Measurements from ENCODE around the gene SYNE3.
A peak's percentile ranks its signal among the peaks of the same experiment; 100 is the strongest.

The SYNE3 gene

DNA sequence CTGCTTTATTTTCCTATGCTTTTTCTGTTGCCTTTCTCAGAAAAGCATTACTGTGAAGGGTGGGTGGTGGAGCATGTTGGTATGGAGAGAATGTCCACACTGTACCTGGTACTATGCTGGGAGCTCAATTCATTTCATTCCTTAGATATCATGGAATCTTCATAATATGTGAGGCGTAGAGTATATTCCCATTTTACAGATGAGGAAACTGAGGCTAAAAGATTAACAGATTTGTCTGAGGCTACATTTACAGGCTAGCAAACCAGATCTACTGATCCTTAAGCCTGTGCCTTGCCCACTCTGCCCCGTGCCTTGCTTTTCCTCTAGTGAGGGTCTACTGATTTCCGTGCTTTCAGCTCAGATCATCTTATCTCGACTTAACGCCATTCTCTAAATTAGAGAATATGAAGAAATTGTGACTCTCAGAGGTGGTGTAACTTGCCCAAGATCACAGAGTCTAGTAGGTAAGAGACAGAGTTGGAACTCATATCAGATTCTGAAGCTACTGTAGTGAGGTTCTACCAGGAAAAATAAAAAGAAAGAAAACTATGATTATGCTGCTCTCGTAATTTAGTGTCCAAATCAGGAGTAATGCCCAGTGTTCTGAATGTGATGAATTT lies 23.9 kb upstream of the SYNE3 start:
- no peak for DNase-seq

- DNase-seq: no peak
Measured at GRCh38 chr14:95538801-95539509, 22.5 kb upstream of the SYNE3 start.

- DNase-seq: no peak
Measured at GRCh38 chr14:95537298-95538089, 21.0 kb upstream of the SYNE3 start.

GRCh38 chr14:95536671-95537070 lies 20.2 kb upstream of the SYNE3 start:
- no peak for DNase-seq

GRCh38 chr14:95536036-95536593 lies 19.7 kb upstream of the SYNE3 start:
- no peak for DNase-seq

DNA sequence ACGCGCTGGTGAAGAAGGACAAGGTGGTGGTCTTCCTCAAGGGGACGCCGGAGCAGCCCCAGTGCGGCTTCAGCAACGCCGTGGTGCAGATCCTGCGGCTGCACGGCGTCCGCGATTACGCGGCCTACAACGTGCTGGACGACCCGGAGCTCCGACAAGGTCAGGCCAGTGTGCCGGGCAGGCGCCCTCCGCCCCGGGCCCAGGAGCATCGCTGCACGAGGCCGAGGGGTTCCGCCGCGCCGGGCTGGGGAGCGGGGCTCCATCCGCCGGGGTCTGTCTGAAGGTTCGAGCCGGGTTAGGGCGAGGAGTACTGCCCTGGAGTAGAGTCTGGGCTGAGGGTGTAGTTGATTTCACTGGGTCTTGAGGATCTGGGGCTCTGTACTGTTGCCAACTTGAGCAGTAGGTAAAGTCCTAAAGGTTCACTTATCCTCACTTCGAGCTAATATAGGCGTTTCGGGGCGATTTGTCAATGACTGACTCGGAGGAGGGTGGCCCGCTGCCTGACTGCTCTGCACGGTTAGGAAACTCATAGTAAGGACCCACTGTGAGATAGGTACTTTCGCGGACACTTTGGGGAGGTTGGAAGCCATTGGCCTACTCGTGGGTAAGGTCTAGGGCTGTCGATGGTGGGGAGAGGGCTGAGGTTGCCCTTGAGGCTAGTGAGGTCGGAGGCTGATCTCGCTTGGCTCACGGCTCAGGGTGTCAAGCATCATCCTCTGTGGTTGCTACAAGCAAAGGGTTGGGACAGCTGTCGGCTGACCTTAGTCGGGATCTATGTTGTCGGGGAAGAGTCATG lies 19.0 kb upstream of the SYNE3 start:
- DNase-seq: no peak

GRCh38 chr14:95534299-95535225 lies 18.1 kb upstream of the SYNE3 start, which contains the start of gene GLRX5:
TSS of gene GLRX5 (plus strand) at chr14:95535050. CDS start at chr14:95535090, 40 bp downstream.
- peak; percentile 97 for DNase-seq

DNA sequence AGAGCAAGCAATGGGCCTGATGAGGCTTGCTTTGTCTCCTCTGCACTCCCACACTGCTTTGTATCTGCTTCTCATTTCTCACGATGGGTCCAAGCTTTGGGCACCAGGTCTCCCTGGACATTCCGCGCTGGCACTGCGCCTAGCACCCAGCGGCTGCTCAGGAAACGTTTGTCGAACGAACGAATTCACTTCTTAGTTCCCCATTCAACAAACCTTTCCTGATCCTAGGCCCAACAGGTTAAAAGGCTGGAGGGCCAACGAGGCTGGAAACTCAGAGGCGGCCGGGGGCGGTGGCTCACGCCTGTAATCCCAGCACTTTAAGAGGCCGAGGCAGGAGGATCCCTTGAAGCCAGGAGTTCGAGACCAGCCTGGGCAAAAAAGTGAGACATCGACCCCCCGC lies 17.4 kb upstream of the SYNE3 start:
- DNase-seq: peak; percentile 35

GRCh38 chr14:95533391-95533821 lies 17.0 kb upstream of the SYNE3 start:
- DNase-seq: peak; percentile 45

DNA sequence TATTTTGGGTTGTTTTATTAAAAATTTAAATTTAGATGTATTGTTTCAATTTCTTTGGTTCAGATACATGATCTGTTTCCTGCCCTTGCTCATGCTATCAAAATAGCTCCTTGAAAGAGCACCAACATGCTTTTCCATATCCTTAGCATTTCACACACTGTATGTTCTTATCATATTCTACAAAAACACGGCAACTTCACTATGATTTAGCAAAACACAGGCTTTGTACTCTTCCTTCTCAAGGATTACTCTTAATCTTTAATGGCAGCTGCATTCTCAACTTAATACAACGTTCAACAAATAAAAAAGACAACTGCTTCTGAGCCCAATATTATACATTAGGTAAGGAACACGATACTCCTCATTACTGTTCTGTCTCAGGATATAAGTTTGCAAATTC lies 15.5 kb upstream of the SYNE3 start:
- DNase-seq: no peak

DNA sequence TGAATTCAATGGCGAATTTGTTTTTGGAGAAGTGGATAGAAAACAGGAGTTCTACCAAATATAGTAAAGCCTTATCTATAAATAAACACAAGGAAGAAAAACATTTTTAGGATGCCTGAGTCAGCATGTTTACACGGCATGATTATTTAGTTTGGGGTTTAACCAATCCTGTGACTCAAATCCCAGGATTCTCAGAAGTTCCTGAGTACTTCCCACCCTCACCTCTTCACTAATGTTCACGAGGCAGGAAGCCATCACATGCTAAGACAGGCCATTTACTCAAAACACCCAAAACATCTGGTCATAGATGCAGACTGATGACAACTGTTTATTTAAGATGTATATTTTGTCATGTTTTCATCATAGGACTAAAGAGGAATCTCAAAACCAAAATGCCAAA lies 15.0 kb upstream of the SYNE3 start:
- no peak for DNase-seq

GRCh38 chr14:95530473-95531276 lies 14.2 kb upstream of the SYNE3 start:
- DNase-seq: no peak

DNA sequence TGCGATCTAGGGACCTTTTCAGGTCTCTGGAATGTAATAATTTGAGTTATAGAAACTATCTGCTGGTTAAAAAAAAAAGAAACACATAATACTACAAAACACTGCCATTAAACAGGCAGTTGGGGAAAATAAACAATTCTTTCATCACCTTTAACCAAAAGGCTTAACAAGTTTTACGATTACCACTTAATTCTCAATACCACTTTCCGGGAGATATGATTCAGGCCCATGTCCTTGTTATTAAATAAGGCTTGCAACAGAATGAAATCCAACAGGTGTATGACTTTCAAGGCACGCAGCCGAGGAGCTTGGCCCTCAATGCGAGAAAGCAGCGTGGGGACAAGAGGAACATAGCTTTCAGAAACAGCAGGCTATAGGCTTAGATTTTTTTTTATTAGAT lies 12.8 kb upstream of the SYNE3 start:
- DNase-seq: no peak

DNA sequence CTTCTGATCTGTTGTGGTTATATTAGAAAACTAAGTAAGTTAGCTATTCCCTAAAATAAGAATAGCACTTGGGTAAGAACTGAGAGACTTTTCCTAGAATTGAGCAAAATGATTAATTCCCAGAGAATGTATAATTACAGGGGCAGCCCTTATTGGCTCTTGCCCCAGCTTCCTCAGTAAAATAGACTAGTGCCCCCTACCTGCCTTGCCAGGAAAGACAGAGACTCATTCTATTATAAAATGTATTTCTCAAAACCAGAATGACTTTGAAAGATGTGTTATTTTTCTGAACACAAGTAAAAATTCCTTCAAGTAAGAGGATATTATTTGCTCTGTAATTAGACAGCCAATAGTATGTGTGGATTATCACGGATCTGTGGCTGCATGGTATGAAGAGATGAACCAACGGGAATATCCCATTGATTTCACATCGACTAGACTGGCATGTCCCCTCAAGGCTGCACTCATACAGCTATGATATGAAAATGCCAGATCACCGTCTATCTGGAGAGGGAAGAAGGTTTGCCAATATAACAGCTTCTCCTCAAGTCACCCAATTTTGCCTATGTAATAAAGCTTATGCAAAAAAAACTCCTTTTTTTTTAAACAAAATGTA lies 11.0 kb upstream of the SYNE3 start:
- DNase-seq: peak; percentile 56

DNA sequence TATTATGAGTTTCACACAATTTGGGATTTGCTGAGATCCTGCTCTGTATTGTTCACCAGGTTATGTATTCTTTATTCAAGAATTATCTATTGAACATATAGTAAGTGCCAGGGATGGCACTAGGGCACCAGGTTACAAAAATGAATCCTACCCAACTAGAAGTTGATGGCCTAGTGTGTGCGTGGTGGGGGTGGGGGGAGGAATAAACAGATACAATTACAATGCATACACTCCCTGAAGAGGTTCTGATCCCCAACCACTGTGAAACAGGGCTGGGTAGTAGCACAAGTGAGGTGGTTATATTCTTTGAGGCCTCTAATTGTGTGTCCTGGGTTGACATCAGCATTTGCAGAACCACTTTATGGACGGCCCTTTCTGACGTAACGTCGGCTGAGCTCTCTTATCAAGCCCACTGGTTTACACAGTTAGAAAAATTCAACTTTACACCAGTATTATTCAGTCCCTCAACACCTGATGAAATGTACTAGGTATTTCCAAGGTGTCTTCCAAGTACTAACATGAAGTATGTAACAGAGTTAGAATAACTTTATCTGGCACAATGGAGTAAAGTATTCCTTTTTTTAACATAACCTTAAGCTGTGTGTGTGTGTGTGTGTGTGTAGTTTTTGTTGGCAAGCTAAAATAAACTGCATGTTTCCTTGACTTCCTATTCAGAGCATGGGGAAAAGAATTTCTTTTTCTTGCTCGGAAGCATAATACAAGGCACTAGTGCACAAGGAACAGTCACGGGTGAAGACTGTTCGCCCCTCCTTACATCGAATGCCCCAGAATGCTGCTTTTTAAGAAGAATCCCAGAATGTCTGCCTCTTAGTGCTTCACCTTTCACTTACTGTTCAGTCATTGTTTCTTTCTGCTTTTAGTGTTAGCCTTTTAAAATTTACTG lies 10.3 kb upstream of the SYNE3 start:
- no peak for DNase-seq

DNA sequence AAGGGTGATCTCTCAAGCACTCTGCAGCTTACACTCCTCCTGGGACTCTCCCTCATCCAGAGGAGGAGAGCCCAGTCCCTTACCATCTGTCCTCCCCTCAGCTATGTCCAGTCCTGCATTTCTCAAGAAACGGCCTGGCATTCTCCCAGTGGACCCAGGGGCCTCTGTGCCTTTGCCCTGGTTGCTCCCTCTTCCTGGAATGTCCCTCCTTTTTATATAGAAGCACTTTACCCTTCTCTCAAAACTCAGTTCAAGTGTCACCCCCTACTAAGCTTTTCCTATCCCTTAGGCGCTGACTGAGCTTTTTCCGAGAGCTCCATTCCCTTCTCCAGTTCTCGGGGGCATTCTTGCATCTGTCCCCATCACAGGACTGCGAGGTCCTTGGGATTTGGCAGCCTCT lies 9.5 kb upstream of the SYNE3 start:
- DNase-seq: no peak

DNA sequence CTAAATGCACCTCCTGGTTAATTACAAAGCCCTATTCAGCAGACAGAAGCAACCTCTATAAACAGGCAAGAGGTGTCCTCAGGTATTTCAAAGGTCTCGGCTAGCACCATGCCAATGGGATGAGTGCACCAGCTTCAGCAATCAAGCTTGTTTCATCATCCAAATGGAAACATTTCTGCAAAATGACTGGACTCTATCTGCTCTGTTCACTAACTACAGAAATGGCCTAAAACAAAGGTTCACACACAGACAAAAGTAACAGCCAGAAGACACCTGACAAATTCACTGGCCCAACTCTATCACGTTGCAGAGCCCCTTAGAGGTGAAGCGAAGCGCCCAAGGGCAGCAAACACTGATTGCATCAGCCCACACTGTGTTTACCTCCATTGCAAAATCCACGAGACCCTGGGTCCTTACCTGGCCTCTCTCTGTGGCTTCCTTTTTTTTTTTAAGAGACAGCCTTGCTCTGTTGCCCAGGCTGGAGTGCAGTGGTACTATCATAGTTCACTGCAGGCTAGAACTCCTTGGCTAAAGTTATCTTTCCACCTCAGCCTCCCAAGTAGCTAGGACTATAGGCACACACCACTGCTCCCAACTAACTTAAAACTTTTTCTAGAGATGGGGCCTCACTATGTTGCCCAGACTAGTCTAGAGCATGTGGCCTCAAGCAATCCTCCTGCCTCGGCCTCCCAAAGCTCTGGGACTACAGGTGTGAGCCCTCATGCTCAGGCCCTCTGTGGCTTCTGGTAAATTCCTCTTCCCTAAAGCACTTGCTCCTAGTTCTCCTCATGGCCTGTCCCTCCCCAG lies 8.5 kb upstream of the SYNE3 start:
- no peak for DNase-seq

GRCh38 chr14:95523815-95524448 lies 7.5 kb upstream of the SYNE3 start:
- no peak for DNase-seq
